Activated CD8-positive, alpha-beta memory T cell treated with anti-CD3 and anti-CD28 coated beads for 36 hours (primary cell): ENCODE measurements around the gene ADORA1. TPM values are rescaled to one million over a fixed set of nuclear protein-coding genes. Genes with fewer than 3 reads are reported as not detected.

Source experiments
- CTCF ChIA-PET: fragments of 350-600 bp; sonication (Branson Sonifier 250); formaldehyde crosslinking; loops from one replicate; lab custom pipeline; 2021; ENCODE audit warnings: antibody characterized with exemption; lab: Charles Lee
- POLR2A ChIA-PET: fragments of 350-600 bp; sonication (Branson Sonifier 250); formaldehyde crosslinking; loops from one replicate; lab custom pipeline; 2021; ENCODE audit warnings: antibody characterized with exemption; lab: Charles Lee
- total RNA-seq, 2 experiments: library from RNA; stranded (reverse); gene quantifications; one replicate each; pipeline ENCODE4 v1.2.3, GENCODE V29; 2021

The ADORA1 gene
- total RNA-seq, 2 experiments from 2014 or later = not detected

- POLR2A ChIA-PET = no interaction called here
- CTCF ChIA-PET = interaction anchor here (0.9 kb wide), 1 partner anchor 17 kb away, joined by 3 read pairs; no protein-coding TSS in a partner anchor
Measured at GRCh38 chr1:203116091-203116820, 11.3 kb upstream of the ADORA1 start.

GRCh38 chr1:203117611-203118575 is 9.6 kb upstream of the ADORA1 start:
- ChIA-PET CTCF (interaction anchor here (0.5 to 1.5 kb wide), 6 partner anchors 17 to 149 kb away, joined by 3 to 7 read pairs (median 4); no protein-coding TSS in a partner anchor), POLR2A (no interaction called here)

GRCh38 chr1:203120325-203121153 is 7.0 kb upstream of the ADORA1 start:
- CTCF ChIA-PET = no interaction called here
- POLR2A ChIA-PET = no interaction called here

- POLR2A ChIA-PET = no interaction called here
- CTCF ChIA-PET = interaction anchor here (0.8 kb wide), 1 partner anchor 95 kb away, joined by 3 read pairs; no protein-coding TSS in a partner anchor
Measured at GRCh38 chr1:203121186-203122015, 6.1 kb upstream of the ADORA1 start.

GRCh38 chr1:203122159-203122558 is 5.4 kb upstream of the ADORA1 start:
- POLR2A ChIA-PET = no interaction called here

GRCh38 chr1:203124011-203124410 is 3.5 kb upstream of the ADORA1 start:
- POLR2A ChIA-PET = no interaction called here
- CTCF ChIA-PET = no interaction called here

More at GRCh38 chr1:203122159-203122558, 5.4 kb upstream of the ADORA1 start:
- CTCF ChIA-PET = interaction anchor here (0.8 kb wide), 1 partner anchor 94 kb away, joined by 3 read pairs; no protein-coding TSS in a partner anchor

- POLR2A ChIA-PET = no interaction called here
- CTCF ChIA-PET = no interaction called here
Measured at GRCh38 chr1:203124546-203125317, 2.8 kb upstream of the ADORA1 start.

GRCh38 chr1:203126151-203126865 is 1.2 kb upstream of the ADORA1 start:
- CTCF ChIA-PET = no interaction called here
- POLR2A ChIA-PET = no interaction called here

- ChIA-PET CTCF (no interaction called here), POLR2A (no interaction called here)
Measured at GRCh38 chr1:203126866-203127665, 460 bp upstream of the ADORA1 start.

- CTCF ChIA-PET = interaction anchor here (0.8 kb wide), 1 partner anchor 89 kb away, joined by 3 read pairs; no protein-coding TSS in a partner anchor
Measured at GRCh38 chr1:203128431-203128715, 847 bp downstream of the ADORA1 start.

GRCh38 chr1:203128716-203129500 is 1.4 kb downstream of the ADORA1 start:
- POLR2A ChIA-PET = no interaction called here

More at GRCh38 chr1:203128431-203128715, 847 bp downstream of the ADORA1 start:
- POLR2A ChIA-PET = no interaction called here

GRCh38 chr1:203129501-203130231 is 2.1 kb downstream of the ADORA1 start:
- ChIA-PET CTCF (no interaction called here), POLR2A (no interaction called here)

More at GRCh38 chr1:203128716-203129500, 1.4 kb downstream of the ADORA1 start:
- CTCF ChIA-PET = interaction anchor here (0.8 kb wide), 1 partner anchor 89 kb away, joined by 3 read pairs; no protein-coding TSS in a partner anchor

GRCh38 chr1:203130358-203130985 is 2.9 kb downstream of the ADORA1 start:
- CTCF ChIA-PET = no interaction called here
- POLR2A ChIA-PET = no interaction called here

GRCh38 chr1:203131548-203132200 is 4.1 kb downstream of the ADORA1 start:
- ChIA-PET CTCF (no interaction called here), POLR2A (no interaction called here)
